GF-D8 (cell line): ENCODE results near the gene LRRC8E.
"Not testable (repeated sequence)": the region's sequence is repeated elsewhere in the genome, so short reads cannot be mapped to it uniquely, and the experiment has no call there.

Experiments
- DNase-seq: peaks from one replicate; lab custom pipeline; 2025; lab: John Stamatoyannopoulos, UW

Gene LRRC8E

DNA sequence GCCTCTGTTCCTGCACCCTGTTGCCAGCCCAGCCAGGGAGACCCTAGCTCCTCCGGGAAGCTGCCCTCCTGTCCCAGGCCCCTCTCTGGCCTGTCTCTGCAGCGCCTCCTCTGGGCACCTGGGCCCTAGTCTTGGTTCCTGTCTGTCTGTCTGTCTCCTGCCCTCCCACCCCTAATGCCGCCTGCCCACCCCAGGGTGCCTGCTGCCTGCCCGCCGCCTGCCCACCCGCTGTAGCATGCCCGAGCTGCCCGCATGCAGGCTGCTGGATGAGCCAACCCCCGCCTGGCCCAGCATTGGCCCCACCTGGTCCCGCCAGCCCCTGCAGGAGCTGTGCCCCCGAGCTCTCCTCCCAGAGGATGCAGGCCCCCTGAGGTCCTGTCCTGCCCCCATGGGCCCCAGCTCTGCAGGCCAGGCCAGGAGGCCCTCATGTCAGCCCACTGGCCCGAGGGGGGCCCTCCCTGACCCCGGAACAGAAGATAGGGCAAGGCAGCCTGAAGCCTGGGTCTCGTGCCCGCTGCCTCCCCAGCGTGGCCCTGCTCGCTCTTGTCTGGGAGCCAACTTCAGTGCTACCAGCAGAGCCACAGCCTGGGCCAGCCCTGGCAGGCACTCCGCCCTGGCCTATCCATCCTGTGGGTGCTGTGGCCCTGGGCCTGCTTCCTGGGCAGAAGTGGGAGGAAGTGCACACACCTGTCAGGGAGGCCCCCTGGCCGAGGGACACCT lies 20.6 kb downstream of the LRRC8E start:
- DNase-seq: no peak

- no peak for DNase-seq
Measured at GRCh38 chr19:7909471-7910067, 21.3 kb downstream of the LRRC8E start.

- no peak for DNase-seq
Measured at GRCh38 chr19:7910321-7911161, 22.2 kb downstream of the LRRC8E start.

DNA sequence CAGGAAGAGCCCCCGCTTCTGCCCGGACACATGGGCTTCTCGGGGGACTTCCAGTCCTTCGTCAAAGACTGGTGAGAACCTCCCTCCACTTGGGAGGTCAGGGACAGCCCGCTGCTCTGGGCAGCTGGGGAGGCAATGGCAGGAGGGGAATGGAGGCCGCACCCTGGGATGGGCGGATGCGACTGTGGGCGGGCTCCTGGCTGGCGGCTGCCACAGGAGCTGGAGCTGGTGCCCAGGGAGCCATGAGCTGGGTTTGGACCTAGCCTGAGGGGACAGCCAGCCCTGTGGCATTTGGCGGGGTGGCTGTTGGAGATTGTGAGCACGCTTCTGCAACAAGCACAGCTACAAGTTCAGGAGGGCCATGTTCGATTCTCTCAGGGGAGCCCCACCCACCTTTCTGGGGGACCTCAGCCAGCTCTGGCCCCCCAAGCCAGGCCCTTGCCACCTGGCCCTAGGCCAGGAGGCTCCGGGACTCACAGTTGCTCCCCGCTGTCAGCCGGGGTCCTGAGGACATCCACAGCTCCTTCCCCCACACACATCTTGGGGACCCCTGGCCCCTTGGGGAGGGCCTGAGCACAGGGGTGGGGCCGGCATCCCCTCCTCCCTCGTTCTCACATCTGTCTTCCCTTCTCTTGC lies 23.3 kb downstream of the LRRC8E start:
- no peak for DNase-seq

- no peak for DNase-seq
Measured at GRCh38 chr19:7912144-7912696, 23.9 kb downstream of the LRRC8E start.

GRCh38 chr19:7912697-7913564 lies 24.6 kb downstream of the LRRC8E start:
- no peak for DNase-seq

DNA sequence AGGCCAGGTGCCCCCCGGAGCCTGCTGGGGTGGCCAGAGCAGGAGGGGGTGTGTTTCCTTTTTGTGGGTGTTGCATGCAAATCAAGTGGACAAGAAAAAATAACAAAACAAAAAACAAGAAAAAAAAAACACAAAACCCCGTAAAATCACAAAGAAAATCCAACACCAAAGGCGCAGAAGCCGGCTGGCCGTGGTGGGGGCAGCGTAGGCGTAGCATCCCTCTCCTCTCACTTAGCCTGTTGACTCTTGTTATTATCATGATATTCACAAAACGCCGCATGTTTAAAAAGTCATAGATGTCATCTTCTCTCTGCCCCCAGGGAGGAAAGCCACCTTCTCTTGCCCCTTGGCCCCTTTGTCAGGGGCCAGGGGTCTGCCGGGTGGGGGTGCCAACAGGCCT lies 25.3 kb downstream of the LRRC8E start:
- DNase-seq: no peak

DNA sequence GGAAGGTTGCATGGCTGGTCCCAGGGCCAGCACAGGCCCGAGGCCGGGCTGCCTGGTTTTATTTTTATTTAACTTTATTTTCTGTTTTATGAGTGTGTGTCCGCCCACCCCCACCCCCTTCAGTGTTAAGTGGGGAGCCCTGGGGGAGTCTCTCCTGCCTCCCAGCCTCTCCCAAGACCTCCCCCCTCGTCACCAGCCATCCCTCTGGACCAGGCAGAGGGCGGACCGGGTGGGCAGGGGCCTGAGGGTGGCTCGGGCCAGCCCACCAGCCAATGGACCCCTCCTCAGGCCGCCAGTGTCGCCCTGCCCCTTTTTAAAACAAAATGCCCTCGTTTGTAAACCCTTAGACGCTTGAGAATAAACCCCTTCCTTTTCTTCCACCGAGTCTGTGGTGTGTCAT lies 25.8 kb downstream of the LRRC8E start:
- DNase-seq: no peak

DNA sequence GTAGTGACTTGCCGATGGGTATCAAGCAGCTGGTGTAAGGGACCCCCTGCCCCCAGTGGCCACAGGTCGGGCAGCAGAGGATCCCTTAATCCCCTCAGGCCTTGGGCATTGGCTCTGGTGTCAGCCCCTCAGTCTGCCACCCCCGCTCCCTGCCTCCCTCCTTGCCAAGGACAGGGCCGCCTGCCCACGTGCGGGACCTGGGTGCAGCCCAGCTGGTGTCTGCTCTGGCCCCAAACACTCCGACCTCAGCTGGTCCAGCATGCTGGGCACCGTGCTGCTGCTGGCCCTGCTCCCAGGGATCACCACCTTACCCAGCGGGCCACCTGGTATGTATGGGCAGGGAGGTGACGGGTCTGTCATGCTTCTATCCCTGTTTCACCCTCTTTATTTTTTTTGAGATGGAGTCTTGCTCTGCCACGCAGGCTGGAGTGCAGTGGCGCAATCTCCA lies 26.3 kb downstream of the LRRC8E start, which contains the start of gene TGFBR3L:
Gene TGFBR3L, plus strand, starts transcription at position 233 of the 448 bp plus-strand sequence.
- DNase-seq: no peak

DNA sequence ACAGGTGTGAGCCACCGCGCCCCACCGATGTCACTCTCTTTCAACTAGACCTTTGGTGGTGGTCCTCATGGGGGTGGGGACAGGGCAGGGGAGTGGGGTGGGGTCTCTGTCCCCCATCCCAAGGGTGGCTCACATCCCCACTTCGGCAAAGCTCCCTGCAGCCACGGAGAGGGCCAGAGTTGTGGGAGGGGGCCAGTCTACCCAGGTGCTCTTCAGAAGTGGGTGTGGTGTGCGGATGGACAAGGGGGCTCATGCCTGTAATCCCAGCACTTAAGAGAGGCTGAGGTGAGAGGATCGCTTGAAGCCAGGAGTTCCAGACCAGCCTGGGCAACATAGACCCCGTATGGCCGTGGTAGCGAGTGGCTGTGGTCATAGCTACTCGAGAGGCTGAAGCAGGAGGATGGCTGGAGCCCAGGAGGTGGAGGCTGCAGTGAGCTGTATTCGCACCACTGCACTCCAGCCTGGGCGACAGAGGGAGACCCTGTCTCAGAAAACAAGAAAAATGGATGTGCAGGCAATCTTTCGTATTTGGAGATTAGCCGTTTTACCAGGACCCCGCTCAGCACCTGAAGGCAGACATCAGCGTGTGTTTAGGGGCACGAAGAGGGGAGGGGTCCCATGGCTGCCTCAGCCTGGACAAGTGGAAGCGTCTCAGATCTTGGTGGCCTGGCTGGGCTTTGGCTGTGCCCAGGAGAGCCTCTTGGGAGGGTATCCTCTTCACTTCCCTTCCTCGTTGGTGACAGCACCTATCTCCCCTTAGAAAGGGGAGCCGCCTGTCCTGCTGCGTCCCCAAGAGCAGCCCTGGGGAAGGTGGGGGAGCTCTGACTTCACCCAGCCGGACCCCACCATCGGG lies 27.2 kb downstream of the LRRC8E start:
- DNase-seq: no peak

DNA sequence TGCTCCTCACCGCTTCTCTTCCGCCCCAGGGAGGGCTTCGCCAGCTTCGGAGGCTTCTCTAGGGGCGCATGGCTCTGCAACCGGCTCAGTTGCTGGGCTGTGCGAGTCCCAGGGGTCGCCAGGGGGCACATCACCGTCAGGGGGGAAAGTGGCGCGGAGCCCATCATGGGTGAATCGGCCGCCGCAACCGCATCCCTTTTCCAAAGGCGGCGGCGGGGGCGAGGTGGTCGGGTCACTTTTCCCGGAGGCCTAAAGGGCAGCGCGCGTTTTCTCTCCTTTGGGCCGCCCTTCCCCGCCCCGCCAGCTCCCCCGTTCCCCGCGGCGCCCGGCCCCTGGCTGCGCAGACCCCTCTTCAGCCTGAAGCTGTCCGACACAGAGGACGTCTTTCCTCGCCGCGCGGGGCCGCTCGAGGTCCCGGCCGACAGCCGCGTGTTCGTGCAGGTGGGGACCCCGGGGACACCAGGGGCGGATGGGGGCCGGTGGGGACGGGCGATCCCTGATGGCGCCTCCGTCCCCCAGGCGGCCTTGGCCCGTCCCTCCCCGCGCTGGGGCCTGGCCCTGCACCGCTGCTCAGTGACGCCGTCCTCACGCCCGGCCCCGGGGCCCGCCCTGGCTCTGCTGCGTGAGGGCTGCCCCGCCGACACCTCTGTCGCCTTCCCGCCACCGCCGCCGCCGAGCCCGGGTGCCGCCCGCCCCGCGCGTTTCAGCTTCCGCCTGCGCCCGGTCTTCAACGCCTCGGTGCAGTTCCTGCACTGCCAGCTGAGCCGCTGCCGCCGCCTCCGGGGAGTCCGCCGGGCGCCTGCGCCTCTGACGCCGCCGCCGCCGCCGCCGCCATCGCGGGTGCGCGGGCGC lies 28.0 kb downstream of the LRRC8E start:
- DNase-seq: peak; percentile 11

- no peak for DNase-seq
Measured at GRCh38 chr19:7916955-7917266, 28.6 kb downstream of the LRRC8E start.

DNA sequence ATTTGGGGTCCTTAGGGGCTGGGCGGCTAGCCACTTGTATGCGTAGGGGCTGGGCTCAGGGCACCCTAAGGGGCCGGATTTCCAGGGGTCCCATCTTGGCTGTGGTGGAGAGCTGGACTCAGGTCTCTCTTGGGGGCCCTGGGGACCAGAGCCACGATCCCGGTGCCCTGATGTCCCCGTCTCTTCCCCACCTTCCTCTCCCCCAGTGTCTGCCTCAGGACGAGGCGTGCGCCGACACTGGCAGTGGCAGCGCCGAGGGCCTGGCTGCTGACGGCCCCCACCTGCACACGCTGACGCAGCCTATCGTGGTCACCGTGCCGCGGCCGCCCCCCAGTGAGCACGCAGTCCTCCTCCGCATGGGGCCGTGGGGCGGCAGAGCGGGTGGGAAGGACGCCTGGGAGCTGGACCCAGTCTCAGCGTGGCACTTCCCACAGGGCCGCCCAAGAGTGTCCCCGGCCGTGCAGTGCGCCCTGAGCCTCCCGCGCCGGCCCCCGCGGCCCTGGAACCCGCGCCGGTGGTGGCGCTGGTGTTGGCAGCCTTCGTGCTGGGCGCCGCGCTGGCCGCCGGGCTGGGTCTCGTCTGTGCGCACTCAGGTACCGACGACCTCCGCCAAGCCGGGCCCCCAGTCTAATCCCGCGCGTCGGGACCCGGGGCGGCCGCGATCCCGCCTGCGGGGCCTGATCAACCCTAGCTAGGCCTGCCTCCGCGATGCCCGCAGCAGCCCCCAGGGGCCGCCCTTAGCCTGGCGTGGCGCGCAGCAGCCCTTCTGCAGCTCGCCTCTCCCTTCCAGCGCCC lies 29.2 kb downstream of the LRRC8E start:
- peak; percentile 6 for DNase-seq

GRCh38 chr19:7918062-7918614 lies 29.8 kb downstream of the LRRC8E start:
- not testable (repeated sequence) for DNase-seq

- DNase-seq: no peak
Measured at GRCh38 chr19:7918615-7919421, 30.5 kb downstream of the LRRC8E start.

- peak; percentile 78 for DNase-seq
Measured at GRCh38 chr19:7919610-7920518, 31.6 kb downstream of the LRRC8E start, which contains the start of gene SNAPC2. Gene SNAPC2, plus strand, starts transcription at chr19:7920338. Its CDS starts 29 bp downstream, at chr19:7920367.
